Measurements from ENCODE around the gene PTPRH.

The PTPRH gene

DNA sequence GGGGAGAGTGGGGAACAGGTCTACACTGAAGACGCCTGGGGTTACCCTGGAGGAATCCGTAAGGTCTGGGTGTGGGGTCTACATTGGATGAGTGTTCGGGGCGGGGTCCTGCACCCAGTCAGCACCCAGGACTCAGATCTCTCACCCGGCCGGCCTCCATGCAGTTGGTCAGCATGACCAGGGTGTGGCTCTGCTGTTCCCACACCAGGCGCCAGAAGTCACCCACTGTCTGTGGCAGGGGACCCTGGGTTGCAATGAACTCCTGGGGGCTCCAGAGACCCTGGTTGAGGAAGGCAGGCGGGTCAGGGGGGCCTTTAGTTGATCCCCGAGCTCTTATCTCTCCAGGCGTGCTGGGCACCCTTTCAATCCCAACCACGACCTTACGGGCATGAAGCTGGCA, 23.2 kb downstream of the PTPRH start:
- Histone ChIP-seq H3K9ac (ENCODE audit: insufficient read length) (no peak overlapping the region), H3K9me3 (ENCODE audit: low read depth, low read length) (no peaks in the 10 kb centered on the region), H3K36me3 (ENCODE audit: insufficient read depth, low read length) (no peaks in the 10 kb centered on the region), H3K27ac (no peak overlapping the region), H3K4me3 (no peak overlapping the region)
- DNase-seq (ENCODE audit: low read depth, low spot score) = no peak
- TF ChIP-seq FOXP2 (optimal IDR thresholded peaks at IDR 0.05; ENCODE audit: control extremely low read depth, extremely low read length, insufficient read depth) = no peak
- no peak for TF ChIP-seq EZH2 (IDR thresholded peaks at IDR 0.05)
- no peak for TF ChIP-seq POLR2AphosphoS5 (IDR thresholded peaks at IDR 0.05; ENCODE audit: borderline replicate concordance, low read depth, low read length)

- H3K9me3 ChIP-seq (ENCODE audit: low read depth, low read length) = no peaks in the 10 kb centered on the region
- H3K36me3 ChIP-seq (ENCODE audit: insufficient read depth, low read length) = no peaks in the 10 kb centered on the region
- TF ChIP-seq POLR2AphosphoS5 (IDR thresholded peaks at IDR 0.05; ENCODE audit: borderline replicate concordance, low read depth, low read length) = no peak
- no peak for TF ChIP-seq FOXP2 (optimal IDR thresholded peaks at IDR 0.05; ENCODE audit: control extremely low read depth, extremely low read length, insufficient read depth)
- TF ChIP-seq EZH2 (IDR thresholded peaks at IDR 0.05) = no peak
- H3K9ac ChIP-seq (ENCODE audit: insufficient read length) = no peak overlapping the region
- no peak overlapping the region for H3K4me3 ChIP-seq
- no peak overlapping the region for H3K27ac ChIP-seq
- DNase-seq (ENCODE audit: low read depth, low spot score) = no peak
Measured at GRCh38 chr19:55181740-55182139, 27.6 kb downstream of the PTPRH start.

- H3K27ac ChIP-seq = no peak within 1 kb of the TSS
- H3K9ac ChIP-seq (ENCODE audit: insufficient read length) = no peak within 1 kb of the TSS
- DNase-seq (ENCODE audit: low read depth, low spot score) = no peak
- H3K9me3 ChIP-seq (ENCODE audit: low read depth, low read length) = no peaks in the 10 kb centered on the region
- no peaks in the 10 kb centered on the region for H3K36me3 ChIP-seq (ENCODE audit: insufficient read depth, low read length)
- peak; percentile 46 for TF ChIP-seq FOXP2 (optimal IDR thresholded peaks at IDR 0.05; ENCODE audit: control extremely low read depth, extremely low read length, insufficient read depth)
- TF ChIP-seq POLR2AphosphoS5 (IDR thresholded peaks at IDR 0.05; ENCODE audit: borderline replicate concordance, low read depth, low read length) = no peak
- H3K4me3 ChIP-seq = peak within 1 kb of the TSS; percentile 67
Measured at GRCh38 chr19:55179606-55180484, 29.5 kb downstream of the PTPRH start, which contains the start of gene SYT5. Gene SYT5 (minus strand): TSS chr19:55180289. CDS start chr19:55179041, 1,248 bp downstream.

DNA sequence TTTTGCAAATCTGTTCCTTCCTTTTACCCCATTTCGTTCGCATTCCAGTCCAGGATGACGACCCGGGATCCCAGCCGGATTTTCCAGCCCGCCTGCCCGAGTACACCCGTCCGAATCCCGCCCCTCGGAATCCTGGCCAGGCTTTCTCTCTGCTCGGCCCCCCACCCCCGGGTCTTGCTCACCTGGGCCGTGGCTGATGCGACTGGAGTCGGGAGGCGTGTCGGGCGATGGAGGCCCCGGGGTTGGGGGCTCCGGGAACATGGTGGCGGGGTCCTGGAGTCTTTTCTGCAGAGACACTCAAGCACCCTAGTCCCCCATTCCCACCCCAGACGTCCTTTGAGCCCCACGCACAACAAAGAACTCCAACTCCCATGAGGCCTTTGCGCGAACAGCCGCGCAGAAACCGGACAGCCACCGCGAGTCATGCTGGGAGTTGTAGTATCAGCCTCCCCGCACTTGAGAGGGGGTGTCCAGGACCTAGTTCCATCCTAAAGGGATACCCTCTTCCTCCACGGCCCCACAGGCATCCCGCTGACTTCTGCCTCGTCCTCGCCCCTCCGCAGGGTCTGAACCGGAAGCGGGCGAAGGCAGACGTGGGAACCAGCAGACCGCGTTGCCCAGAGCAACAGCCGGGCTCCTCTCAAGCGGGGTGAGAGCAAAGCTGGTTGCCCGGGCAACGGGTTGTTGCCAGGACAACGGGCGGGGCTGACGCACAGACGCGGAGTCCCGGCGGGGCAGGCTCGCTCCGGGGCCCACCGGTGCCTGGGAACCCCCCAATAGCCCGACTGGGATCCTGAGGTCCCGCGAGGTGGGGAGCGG, 30.3 kb downstream of the PTPRH start:
- TF ChIP-seq EZH2 (IDR thresholded peaks at IDR 0.05) (no peak), POLR2AphosphoS5 (IDR thresholded peaks at IDR 0.05; ENCODE audit: borderline replicate concordance, low read depth, low read length) (no peak)
- no peaks in the 10 kb centered on the region for H3K36me3 ChIP-seq (ENCODE audit: insufficient read depth, low read length)
- H3K4me3 ChIP-seq = peak overlapping the region; percentile 67

DNA sequence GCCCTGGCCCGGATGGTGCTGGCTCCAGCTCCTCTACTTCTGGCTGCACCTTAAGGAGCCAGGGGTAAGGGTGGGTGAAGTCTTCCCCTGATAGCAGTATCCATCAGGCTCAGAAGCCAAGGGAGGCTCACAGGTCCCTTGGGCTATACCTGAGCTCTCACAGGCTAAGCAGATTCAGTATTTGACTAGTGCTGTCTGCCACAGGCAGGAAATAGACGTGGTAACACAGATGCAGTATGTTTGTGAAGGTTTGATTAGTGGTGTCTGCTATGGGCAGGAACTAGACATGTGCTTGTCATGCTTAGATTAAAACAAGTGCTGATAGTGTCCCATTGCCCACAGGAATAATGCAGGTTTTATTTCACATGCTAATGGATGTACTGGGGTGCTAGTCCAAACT, 33.2 kb downstream of the PTPRH start:
- TF ChIP-seq FOXP2 (optimal IDR thresholded peaks at IDR 0.05; ENCODE audit: control extremely low read depth, extremely low read length, insufficient read depth) (no peak), EZH2 (IDR thresholded peaks at IDR 0.05) (no peak), POLR2AphosphoS5 (IDR thresholded peaks at IDR 0.05; ENCODE audit: borderline replicate concordance, low read depth, low read length) (no peak)
- no peak for DNase-seq (ENCODE audit: low read depth, low spot score)
- Histone ChIP-seq H3K36me3 (ENCODE audit: insufficient read depth, low read length) (no peaks in the 10 kb centered on the region), H3K9ac (ENCODE audit: insufficient read length) (no peak overlapping the region), H3K27ac (no peak overlapping the region), H3K9me3 (ENCODE audit: low read depth, low read length) (no peaks in the 10 kb centered on the region), H3K4me3 (no peak overlapping the region)

More for the DNA sequence above, 30.3 kb downstream of the PTPRH start:
- H3K9me3 ChIP-seq (ENCODE audit: low read depth, low read length) = no peaks in the 10 kb centered on the region
- no peak for DNase-seq (ENCODE audit: low read depth, low spot score)
- H3K27ac ChIP-seq = no peak overlapping the region
- H3K9ac ChIP-seq (ENCODE audit: insufficient read length) = no peak overlapping the region

- no peak for DNase-seq (ENCODE audit: low read depth, low spot score)
- H3K36me3 ChIP-seq (ENCODE audit: insufficient read depth, low read length) = no peaks in the 10 kb centered on the region
- no peak overlapping the region for H3K4me3 ChIP-seq
- no peaks in the 10 kb centered on the region for H3K9me3 ChIP-seq (ENCODE audit: low read depth, low read length)
- TF ChIP-seq POLR2AphosphoS5 (IDR thresholded peaks at IDR 0.05; ENCODE audit: borderline replicate concordance, low read depth, low read length) (no peak), FOXP2 (optimal IDR thresholded peaks at IDR 0.05; ENCODE audit: control extremely low read depth, extremely low read length, insufficient read depth) (no peak), EZH2 (IDR thresholded peaks at IDR 0.05) (no peak)
- H3K27ac ChIP-seq = no peak overlapping the region; the same call in 1 of the 2 replicates
- no peak overlapping the region for H3K9ac ChIP-seq (ENCODE audit: insufficient read length)
Measured at GRCh38 chr19:55175117-55175867, 34.0 kb downstream of the PTPRH start.

DNA sequence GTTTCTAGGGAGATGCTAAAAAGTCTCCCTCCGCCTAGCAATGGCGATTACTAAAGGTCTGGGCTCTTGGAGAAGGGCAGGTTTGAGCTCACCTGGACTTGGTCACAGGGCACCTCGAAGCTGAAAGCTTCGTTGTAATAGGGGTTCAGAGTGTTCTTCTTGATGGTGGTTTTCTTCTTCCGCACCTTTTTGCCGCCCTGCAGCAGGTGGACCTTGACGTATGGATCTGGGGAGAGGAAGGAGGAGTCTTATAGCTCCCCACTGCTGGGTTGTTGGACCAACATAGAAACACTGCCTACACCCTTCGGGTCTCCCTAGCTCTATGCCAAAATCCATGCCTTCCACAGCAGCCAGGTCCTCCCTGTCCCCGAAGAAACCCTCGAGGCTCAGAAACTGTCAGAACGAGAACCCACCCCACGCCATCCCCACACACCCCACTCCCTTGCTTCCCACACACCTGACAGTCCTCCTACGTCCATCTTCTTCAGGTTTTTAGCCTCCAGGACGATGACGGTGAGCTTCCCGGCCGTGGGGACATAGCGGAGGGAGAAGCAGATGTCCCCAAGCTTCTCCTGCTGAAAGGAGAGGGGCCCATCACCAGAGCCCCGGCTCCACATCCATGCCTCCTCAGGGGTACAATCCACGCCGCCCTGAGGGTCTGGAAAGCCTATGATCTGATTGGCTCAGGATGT, 34.7 kb downstream of the PTPRH start:
- peak overlapping the region; percentile 73 for H3K4me3 ChIP-seq
- H3K9ac ChIP-seq (ENCODE audit: insufficient read length) = no peak overlapping the region
- no peak for TF ChIP-seq FOXP2 (optimal IDR thresholded peaks at IDR 0.05; ENCODE audit: control extremely low read depth, extremely low read length, insufficient read depth)
- no peak for TF ChIP-seq EZH2 (IDR thresholded peaks at IDR 0.05)
- TF ChIP-seq POLR2AphosphoS5 (IDR thresholded peaks at IDR 0.05; ENCODE audit: borderline replicate concordance, low read depth, low read length) = no peak

More for the DNA sequence above, 34.7 kb downstream of the PTPRH start:
- no peak for DNase-seq (ENCODE audit: low read depth, low spot score)
- no peaks in the 10 kb centered on the region for H3K36me3 ChIP-seq (ENCODE audit: insufficient read depth, low read length)
- peak overlapping the region; percentile 95 for H3K27ac ChIP-seq
- no peaks in the 10 kb centered on the region for H3K9me3 ChIP-seq (ENCODE audit: low read depth, low read length)
